PC-3 (cell line): ENCODE data around the gene GNG4.

Source experiments
- EZH2 ChIP-seq: fragments of 300-600 bp; sonication (generic); IDR thresholded peaks from one replicate; pipeline ENCODE4 v1.6.1; 2017; ENCODE audit warnings: antibody characterized with exemption, mild to moderate bottlenecking, low read length; ENCODE audit not compliant: unreplicated experiment
- TF ChIP-seq, protein P1 (sequence below): fragments of 300-600 bp; sonication (generic); conservative IDR thresholded peaks from 2 replicates; pipeline ENCODE4 v1.5.1; 2017; ENCODE audit warnings: antibody characterized with exemption, low read depth, mild to moderate bottlenecking, low read length

DNA sequence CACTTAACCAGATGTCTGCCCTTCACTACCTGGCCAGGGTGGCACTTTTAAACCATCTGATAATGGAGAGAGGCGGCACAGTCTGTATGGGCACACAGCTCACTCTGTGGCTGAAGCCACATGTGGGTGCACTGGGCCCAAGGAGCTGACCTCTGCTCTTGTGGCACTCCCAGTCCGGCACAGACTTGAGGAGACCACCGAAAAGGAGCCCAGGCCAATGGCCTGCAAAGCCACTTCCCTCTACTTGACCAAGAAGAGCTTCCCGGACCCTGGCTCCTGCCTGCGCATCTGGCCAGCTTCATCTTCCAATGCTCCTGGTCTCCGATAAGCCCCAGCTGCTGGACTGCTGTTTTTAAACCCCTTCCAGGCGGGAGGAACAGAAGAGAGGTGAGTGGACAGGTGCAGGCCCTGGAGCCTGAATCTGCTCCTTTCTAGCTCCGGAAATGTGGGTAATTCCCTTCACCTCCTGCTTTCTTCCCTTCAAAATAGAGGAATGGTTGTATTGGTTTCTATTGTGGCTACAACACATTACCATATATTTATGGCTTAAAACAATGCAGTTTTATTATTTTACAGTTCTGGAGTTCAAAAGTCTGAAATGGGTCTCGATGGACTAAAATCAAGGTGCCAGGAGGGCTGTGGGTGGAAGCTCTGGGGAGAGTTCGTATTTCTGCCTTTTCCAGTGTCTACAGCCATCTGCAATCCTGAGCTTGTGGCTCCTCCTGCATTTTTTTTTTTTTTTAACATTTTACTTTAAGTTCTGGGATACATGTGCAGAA, 11.6 kb downstream of the GNG4 start:
- TF ChIP-seq, protein P1, sequence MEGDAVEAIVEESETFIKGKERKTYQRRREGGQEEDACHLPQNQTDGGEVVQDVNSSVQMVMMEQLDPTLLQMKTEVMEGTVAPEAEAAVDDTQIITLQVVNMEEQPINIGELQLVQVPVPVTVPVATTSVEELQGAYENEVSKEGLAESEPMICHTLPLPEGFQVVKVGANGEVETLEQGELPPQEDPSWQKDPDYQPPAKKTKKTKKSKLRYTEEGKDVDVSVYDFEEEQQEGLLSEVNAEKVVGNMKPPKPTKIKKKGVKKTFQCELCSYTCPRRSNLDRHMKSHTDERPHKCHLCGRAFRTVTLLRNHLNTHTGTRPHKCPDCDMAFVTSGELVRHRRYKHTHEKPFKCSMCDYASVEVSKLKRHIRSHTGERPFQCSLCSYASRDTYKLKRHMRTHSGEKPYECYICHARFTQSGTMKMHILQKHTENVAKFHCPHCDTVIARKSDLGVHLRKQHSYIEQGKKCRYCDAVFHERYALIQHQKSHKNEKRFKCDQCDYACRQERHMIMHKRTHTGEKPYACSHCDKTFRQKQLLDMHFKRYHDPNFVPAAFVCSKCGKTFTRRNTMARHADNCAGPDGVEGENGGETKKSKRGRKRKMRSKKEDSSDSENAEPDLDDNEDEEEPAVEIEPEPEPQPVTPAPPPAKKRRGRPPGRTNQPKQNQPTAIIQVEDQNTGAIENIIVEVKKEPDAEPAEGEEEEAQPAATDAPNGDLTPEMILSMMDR, result no peak
- no peak for TF ChIP-seq EZH2
